Sigmoid colon (tissue), 7 donors: ENCODE results near the gene DAB2IP. TPM values are rescaled to one million over a fixed set of nuclear protein-coding genes. Genes with fewer than 3 reads are reported as not detected.
A peak's percentile ranks its signal among the peaks of the same experiment; 100 is the strongest.

Source experiments
- DNase-seq: peaks from one replicate; pipeline ENCODE4 v3.0.0-alpha.2; 2019
- H3K27ac ChIP-seq, 4 donors: fragments of 200-600 bp; sonication (generic); one replicate each; pipeline ENCODE4 v1.5.1; 2016 to 2019; ENCODE audit warnings: mild to moderate bottlenecking in 1 of 4
- H3K27me3 ChIP-seq, 3 donors: fragments of 200-600 bp; sonication (generic); one replicate each; pipeline ENCODE4 v1.5.1; 2019; ENCODE audit warnings: mild to moderate bottlenecking in 1 of 3
- H3K36me3 ChIP-seq, 4 donors: fragments of 200-600 bp; sonication (generic); one replicate each; pipeline ENCODE4 v1.5.1; 2016 to 2019
- H3K4me1 ChIP-seq, 4 donors: fragments of 200-600 bp; sonication (generic); one replicate each; pipeline ENCODE4 v1.5.1; 2017 to 2019
- H3K4me3 ChIP-seq, 4 donors: fragments of 200-600 bp; sonication (generic); one replicate each; pipeline ENCODE4 v1.5.1; 2017 to 2019; ENCODE audit warnings: mild to moderate bottlenecking in 2 of 4, moderate library complexity in 1 of 4
- H3K9me3 ChIP-seq, 4 donors: fragments of 200-600 bp in 3 of 4; sonication (generic) in 3 of 4; one replicate each; pipeline versions ENCODE4 v1.5.1 to v1.6.1; 2013 to 2019
- CTCF ChIP-seq, 4 experiments: fragments of 450-650 bp in 3 of 4; fragments of 200-600 bp in 1 of 4; IDR thresholded peaks; one replicate each; pipeline ENCODE4 v1.5.1; 2016 to 2019; ENCODE audit warnings: antibody characterized with exemption in 4 of 4, mild to moderate bottlenecking in 3 of 4, moderate library complexity in 2 of 4
- EP300 ChIP-seq, 4 donors: sonication (generic); formaldehyde crosslinking; IDR thresholded peaks; one replicate each; pipeline ENCODE4 v1.6.1; 2017; ENCODE audit warnings: antibody characterized with exemption in 4 of 4
- POLR2A ChIP-seq, 2 donors: fragments of 450-650 bp; IDR thresholded peaks; one replicate each; pipeline ENCODE4 v1.6.1; 2016; ENCODE audit warnings: antibody characterized with exemption in 2 of 2, mild to moderate bottlenecking in 2 of 2, moderate library complexity in 2 of 2
- POLR2AphosphoS5 ChIP-seq, 4 donors: sonication (generic); formaldehyde crosslinking; IDR thresholded peaks; one replicate each; pipeline ENCODE4 v1.6.1; 2017; ENCODE audit warnings: antibody characterized with exemption in 4 of 4
- WGBS, 2 donors: extraction: QIAGEN DNeasy Blood & Tissue Kit; methylation state at CpG; one replicate each; pipeline ENCODE4 v1.1.7; 2013; 5-methylcytosine and 5-hydroxymethylcytosine counted together
- intact Hi-C: fragments of 100-400 bp; cut with DNase I; formaldehyde crosslinking; loops from one replicate; pipeline ENCODE4 v1.15.1; 2023
- polyA plus RNA-seq, 3 donors: library from polyadenylated mRNA; stranded (reverse); fragments of 200-250 nt; gene quantifications; one replicate each; pipeline ENCODE4 v1.2.3, GENCODE V29; 2013
- total RNA-seq, 4 donors: library from RNA; depleted of rRNA; stranded (reverse); fragments of >200 nt; gene quantifications; one replicate each; pipeline ENCODE4 v1.1.0, GENCODE V29; 2016
- donor health status: healthy with polysubstance abuse.
- donor health status: Bipolar disorder and iron deficiency.
- donor health status: healthy.

Gene DAB2IP
- total and polyA plus RNA-seq, 7 donors: 20.1 to 52.4 (median 34.7) TPM

GRCh38 chr9:121698627-121699570, 47.5 kb downstream of the DAB2IP start:
- DNase-seq: peak; percentile 84
- Histone ChIP-seq H3K4me1 (peaks cover 0 to 40% (median 36%) of the 10 kb centered on the region in 4 donors), H3K4me3 (peak overlapping the region; percentile 35 to 57 (median 54)), H3K27me3 (no peaks in the 10 kb centered on the region), H3K36me3 (no peaks in the 10 kb centered on the region), H3K27ac (peak overlapping the region; percentile 62 to 74 (median 67)), H3K9me3 (no peaks in the 10 kb centered on the region)
- TF ChIP-seq CTCF (IDR thresholded peaks at IDR 0.05) (no peak), POLR2A (IDR thresholded peaks at IDR 0.05) (no peak), EP300 (IDR thresholded peaks at IDR 0.05) (no peak), POLR2AphosphoS5 (IDR thresholded peaks at IDR 0.05) (no peak)
- intact Hi-C loops: loop anchor here (5.0 to 10.0 kb wide), 2 partner anchors 43 to 196 kb away; no protein-coding TSS in a partner anchor
- WGBS, 2 donors: 4 to 10% methylated on average over 130 of the region's 130 CpGs

GRCh38 chr9:121699571-121700164, 48.2 kb downstream of the DAB2IP start:
- Histone ChIP-seq H3K4me3 (peak overlapping the region; percentile 35 to 57 (median 54)), H3K36me3 (no peaks in the 10 kb centered on the region), H3K9me3 (no peaks in the 10 kb centered on the region), H3K4me1 (peaks cover 0 to 37% (median 35%) of the 10 kb centered on the region in 4 donors), H3K27ac (peak overlapping the region; percentile 62 to 74 (median 67)), H3K27me3 (no peaks in the 10 kb centered on the region)
- TF ChIP-seq POLR2AphosphoS5 (IDR thresholded peaks at IDR 0.05) (no peak), CTCF (IDR thresholded peaks at IDR 0.05) (no peak), EP300 (IDR thresholded peaks at IDR 0.05) (no peak), POLR2A (IDR thresholded peaks at IDR 0.05) (no peak)
- no peak for DNase-seq
- 11 to 24% methylated on average over 36 of the region's 36 CpGs for WGBS, 2 donors
- intact Hi-C loops: loop anchor here (5.0 to 10.0 kb wide), 3 partner anchors 43 to 195 kb away; no protein-coding TSS in a partner anchor

GRCh38 chr9:121700165-121700831, 48.9 kb downstream of the DAB2IP start:
- no peaks in the 10 kb centered on the region for H3K36me3 ChIP-seq
- 38 to 40% methylated on average over 21 of the region's 21 CpGs for WGBS, 2 donors
- no peaks in the 10 kb centered on the region for H3K27me3 ChIP-seq
- no peak for TF ChIP-seq EP300 (IDR thresholded peaks at IDR 0.05)
- peak; percentile 40 to 54 (median 47) for TF ChIP-seq CTCF (IDR thresholded peaks at IDR 0.05)
- no peak for TF ChIP-seq POLR2A (IDR thresholded peaks at IDR 0.05)
- peak in 1 of 4 donors; percentile 35 for TF ChIP-seq POLR2AphosphoS5 (IDR thresholded peaks at IDR 0.05)
- H3K4me3 ChIP-seq: peak overlapping the region; percentile 35 to 57 (median 54)
- no peaks in the 10 kb centered on the region for H3K9me3 ChIP-seq
- peaks cover 0 to 37% (median 35%) of the 10 kb centered on the region in 4 donors for H3K4me1 ChIP-seq
- H3K27ac ChIP-seq: peak overlapping the region; percentile 62 to 74 (median 67)
- intact Hi-C loops: loop anchor here (5.0 kb wide), 1 partner anchor 77 kb away; no protein-coding TSS in a partner anchor
- DNase-seq: peak; percentile 85

- Histone ChIP-seq H3K27ac (peak overlapping the region; percentile 43 to 74 (median 67)), H3K27me3 (no peaks in the 10 kb centered on the region), H3K4me3 (peak overlapping the region in 3 of 4 donors; percentile 13 to 57 (median 56)), H3K4me1 (peaks cover 0 to 37% (median 35%) of the 10 kb centered on the region in 4 donors), H3K36me3 (no peaks in the 10 kb centered on the region), H3K9me3 (no peaks in the 10 kb centered on the region)
- no peak for DNase-seq
- TF ChIP-seq POLR2AphosphoS5 (IDR thresholded peaks at IDR 0.05): peak in 1 of 4 donors; percentile 6
- no peak for TF ChIP-seq EP300 (IDR thresholded peaks at IDR 0.05)
- WGBS, 2 donors: 68 to 80% methylated on average over 26 of the region's 26 CpGs
- intact Hi-C loops: loop anchor here (5.0 kb wide), 1 partner anchor 76 kb away; no protein-coding TSS in a partner anchor
Observed at GRCh38 chr9:121700832-121701419, 49.5 kb downstream of the DAB2IP start.
